ENCODE measurements around the gene SPSB4.

DNA sequence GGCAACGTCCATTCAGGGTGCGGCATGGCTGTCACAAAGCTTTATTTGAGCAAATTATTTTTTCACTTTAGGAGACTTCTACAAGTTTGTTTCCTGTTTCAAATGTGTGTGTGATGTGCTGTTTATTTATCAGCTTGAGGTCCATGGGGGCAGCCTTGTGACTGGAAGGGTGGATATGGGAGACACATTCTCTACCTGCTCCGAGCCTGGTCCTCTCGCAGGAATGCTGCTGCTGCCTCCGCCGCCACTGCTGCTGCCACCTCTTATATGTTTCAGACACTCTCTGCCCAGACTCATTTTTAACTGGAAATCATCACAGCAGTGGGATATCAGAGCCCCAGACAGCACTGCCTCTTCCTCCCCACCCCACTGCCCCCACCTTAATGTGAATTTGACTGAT, 97.0 kb downstream of the SPSB4 start:
- TF ChIP-seq RXRA (IDR thresholded peaks at IDR 0.05) (no peak), CTCF (IDR thresholded peaks at IDR 0.05; ENCODE audit: low read depth, low read length, missing input control) (no peak), EGR1 (IDR thresholded peaks at IDR 0.05; ENCODE audit: low read depth in 2 of 2) (no peak), HNF4G (IDR thresholded peaks at IDR 0.05) (no peak), TAF1 (conservative IDR thresholded peaks at IDR 0.05) (no peak), GABPA (IDR thresholded peaks at IDR 0.05 in 1 of 2, conservative IDR thresholded peaks at IDR 0.05 in 1 of 2) (no peak), RAD21 (IDR thresholded peaks at IDR 0.05) (no peak), YY1 (IDR thresholded peaks at IDR 0.05) (no peak), SP1 (IDR thresholded peaks at IDR 0.05) (no peak)
- TF ChIP-seq, protein P1, sequence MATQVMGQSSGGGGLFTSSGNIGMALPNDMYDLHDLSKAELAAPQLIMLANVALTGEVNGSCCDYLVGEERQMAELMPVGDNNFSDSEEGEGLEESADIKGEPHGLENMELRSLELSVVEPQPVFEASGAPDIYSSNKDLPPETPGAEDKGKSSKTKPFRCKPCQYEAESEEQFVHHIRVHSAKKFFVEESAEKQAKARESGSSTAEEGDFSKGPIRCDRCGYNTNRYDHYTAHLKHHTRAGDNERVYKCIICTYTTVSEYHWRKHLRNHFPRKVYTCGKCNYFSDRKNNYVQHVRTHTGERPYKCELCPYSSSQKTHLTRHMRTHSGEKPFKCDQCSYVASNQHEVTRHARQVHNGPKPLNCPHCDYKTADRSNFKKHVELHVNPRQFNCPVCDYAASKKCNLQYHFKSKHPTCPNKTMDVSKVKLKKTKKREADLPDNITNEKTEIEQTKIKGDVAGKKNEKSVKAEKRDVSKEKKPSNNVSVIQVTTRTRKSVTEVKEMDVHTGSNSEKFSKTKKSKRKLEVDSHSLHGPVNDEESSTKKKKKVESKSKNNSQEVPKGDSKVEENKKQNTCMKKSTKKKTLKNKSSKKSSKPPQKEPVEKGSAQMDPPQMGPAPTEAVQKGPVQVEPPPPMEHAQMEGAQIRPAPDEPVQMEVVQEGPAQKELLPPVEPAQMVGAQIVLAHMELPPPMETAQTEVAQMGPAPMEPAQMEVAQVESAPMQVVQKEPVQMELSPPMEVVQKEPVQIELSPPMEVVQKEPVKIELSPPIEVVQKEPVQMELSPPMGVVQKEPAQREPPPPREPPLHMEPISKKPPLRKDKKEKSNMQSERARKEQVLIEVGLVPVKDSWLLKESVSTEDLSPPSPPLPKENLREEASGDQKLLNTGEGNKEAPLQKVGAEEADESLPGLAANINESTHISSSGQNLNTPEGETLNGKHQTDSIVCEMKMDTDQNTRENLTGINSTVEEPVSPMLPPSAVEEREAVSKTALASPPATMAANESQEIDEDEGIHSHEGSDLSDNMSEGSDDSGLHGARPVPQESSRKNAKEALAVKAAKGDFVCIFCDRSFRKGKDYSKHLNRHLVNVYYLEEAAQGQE (IDR thresholded peaks at IDR 0.05) = no peak

All from liver (tissue), 3 donors.